ENCODE results near the gene KRTAP12-3. TPM values are rescaled to one million over a fixed set of nuclear protein-coding genes. Genes with fewer than 3 reads are reported as not detected.

Gene KRTAP12-3
- polyA plus RNA-seq, 1 experiment: not detected

DNA sequence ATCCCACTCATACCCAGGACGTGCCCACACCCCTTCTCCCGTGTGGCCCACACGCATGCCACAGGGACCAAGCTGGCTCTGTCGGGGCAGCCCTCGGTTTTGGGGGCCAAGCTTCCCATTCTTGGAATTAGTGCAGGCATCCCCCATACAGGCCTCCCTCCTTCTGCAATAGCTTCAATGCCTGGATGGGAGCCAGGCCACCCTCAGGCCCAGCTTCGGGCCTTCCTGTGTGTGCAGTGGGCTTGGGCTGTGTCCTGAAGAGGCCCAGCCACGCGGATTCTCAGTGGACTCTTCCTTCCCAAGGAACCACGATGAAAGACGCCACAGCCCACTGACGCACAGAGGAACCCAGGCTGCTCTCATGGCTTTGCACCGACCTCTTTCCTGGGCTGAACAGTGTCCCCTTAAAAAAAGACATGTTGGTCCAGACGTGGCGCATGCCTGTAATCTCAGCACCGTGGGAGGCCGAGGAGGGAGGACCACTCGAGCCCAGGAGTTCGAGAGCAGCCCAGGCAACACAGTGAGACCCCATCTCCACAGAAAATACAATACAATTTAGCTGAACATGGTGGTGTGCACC is 8.1 kb upstream of the KRTAP12-3 start:
- TF ChIP-seq, protein P1, sequence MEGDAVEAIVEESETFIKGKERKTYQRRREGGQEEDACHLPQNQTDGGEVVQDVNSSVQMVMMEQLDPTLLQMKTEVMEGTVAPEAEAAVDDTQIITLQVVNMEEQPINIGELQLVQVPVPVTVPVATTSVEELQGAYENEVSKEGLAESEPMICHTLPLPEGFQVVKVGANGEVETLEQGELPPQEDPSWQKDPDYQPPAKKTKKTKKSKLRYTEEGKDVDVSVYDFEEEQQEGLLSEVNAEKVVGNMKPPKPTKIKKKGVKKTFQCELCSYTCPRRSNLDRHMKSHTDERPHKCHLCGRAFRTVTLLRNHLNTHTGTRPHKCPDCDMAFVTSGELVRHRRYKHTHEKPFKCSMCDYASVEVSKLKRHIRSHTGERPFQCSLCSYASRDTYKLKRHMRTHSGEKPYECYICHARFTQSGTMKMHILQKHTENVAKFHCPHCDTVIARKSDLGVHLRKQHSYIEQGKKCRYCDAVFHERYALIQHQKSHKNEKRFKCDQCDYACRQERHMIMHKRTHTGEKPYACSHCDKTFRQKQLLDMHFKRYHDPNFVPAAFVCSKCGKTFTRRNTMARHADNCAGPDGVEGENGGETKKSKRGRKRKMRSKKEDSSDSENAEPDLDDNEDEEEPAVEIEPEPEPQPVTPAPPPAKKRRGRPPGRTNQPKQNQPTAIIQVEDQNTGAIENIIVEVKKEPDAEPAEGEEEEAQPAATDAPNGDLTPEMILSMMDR (IDR thresholded peaks at IDR 0.05; ENCODE audit: low read depth, low read length): no peak
- H3K4me3 ChIP-seq (ENCODE audit: low read depth, low read length): no peak overlapping the region
- ChIA-PET POLR2A (no interaction called here), CTCF (no interaction called here)
- no peak for DNase-seq (ENCODE audit: low read depth, low spot score)
- H3K27me3 ChIP-seq (ENCODE audit: control insufficient read depth, insufficient read depth, low read length): no peaks in the 10 kb centered on the region
- H3K27ac ChIP-seq (ENCODE audit: low read depth, low read length): no peak overlapping the region
- peaks cover 62% of the 10 kb centered on the region for H3K9me3 ChIP-seq (ENCODE audit: control insufficient read depth, insufficient read depth, low read length)

DNA sequence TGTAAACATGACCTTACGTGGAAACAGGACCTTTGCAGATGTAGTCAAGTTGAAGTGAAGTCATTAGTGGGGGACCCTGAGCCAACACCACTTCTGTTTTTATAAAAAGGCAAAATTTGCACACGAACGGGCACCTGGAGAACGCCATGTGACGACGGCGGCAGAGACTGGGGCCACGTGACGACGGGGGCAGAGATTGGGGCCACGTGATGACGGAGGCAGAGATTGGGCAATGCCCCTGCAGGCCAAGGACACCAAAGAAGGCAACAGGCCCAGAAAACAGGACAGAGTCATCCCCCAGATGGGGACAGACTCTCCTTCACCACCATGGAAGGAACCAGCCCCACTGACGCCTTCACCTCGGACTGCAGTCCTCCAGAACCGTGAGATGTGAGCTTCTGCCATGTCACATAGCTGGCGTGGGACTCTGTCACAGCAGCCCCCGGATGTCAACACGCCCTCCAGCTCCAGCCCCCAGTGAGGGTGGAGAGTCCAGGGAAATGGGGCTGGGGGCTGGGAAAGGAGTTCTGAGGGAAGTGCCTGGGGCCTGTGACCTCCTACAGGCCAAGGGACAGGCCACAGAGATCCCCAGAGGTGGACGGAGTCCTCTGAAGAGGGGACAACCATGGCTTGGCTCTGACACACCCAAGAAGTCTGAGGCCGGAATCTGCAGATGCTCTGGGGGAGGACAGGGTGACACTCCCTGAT is 7.3 kb upstream of the KRTAP12-3 start:
- H3K27me3 ChIP-seq (ENCODE audit: control insufficient read depth, insufficient read depth, low read length): no peaks in the 10 kb centered on the region
- no peak for DNase-seq (ENCODE audit: low read depth, low spot score)
- ChIA-PET CTCF (no interaction called here), POLR2A (no interaction called here)
- peaks cover 59% of the 10 kb centered on the region for H3K9me3 ChIP-seq (ENCODE audit: control insufficient read depth, insufficient read depth, low read length)
- TF ChIP-seq, protein P1 (IDR thresholded peaks at IDR 0.05; ENCODE audit: low read depth, low read length): no peak
- no peak overlapping the region for H3K27ac ChIP-seq (ENCODE audit: low read depth, low read length)
- no peak overlapping the region for H3K4me3 ChIP-seq (ENCODE audit: low read depth, low read length)

DNA sequence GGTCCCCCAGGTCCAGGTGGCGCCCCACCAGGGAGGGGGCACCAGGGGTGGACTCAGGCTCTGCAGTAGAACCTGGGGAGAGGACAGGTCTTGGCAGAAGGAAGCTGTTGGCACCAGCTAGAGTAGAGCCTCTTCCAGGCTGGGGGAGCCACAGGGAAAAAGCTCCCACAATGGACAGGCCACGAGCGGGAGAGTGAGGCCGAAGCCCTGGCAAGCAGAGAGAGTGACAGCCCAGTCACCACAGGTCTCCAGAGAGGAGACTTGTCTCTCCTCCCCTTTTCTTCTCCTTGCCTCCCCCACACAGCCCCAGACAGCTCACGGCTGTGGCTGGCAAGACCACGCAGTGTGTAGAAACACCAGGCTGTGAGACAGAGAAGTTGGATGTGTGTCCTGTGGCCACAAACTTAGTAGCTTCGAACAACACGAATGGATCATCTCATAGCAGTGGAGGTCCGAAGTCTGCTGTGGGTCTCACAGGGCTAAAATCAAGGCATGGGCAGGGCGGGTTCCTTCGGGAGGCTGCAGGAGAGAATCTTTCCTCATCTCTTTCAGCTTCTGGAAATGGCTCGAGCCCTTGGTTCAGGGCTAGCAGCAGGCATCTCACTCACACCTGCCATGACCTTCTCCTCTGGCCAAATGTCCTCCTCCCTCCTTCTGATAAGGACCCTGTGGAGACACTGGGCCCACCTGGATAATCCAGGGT is 6.6 kb upstream of the KRTAP12-3 start:
- CTCF ChIA-PET: no interaction called here

DNA sequence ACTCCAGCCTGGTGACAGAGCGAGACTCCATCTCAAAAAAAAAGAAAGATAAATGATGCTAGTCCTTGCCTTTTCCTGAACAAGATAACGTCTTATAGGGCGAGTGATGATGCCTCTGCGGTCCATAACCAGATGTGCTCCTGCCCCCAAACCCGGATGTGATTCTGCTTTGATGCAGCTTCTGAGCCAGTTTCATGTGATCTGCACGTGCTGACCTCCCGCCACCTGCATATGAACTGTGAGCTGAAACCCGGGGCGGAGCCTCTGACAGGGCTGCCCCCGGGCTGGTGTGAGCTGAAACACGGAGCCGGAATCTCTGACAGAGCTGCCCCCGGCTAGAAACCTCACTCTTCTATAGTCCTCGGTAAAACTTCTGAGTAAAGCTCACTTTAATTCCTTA is 4.6 kb upstream of the KRTAP12-3 start:
- Histone ChIP-seq H3K9me3 (ENCODE audit: control insufficient read depth, insufficient read depth, low read length) (peaks cover 44% of the 10 kb centered on the region), H3K27me3 (ENCODE audit: control insufficient read depth, insufficient read depth, low read length) (no peaks in the 10 kb centered on the region), H3K4me3 (ENCODE audit: low read depth, low read length) (no peak overlapping the region), H3K27ac (ENCODE audit: low read depth, low read length) (no peak overlapping the region)
- POLR2A ChIA-PET: no interaction called here
- TF ChIP-seq, protein P1 (IDR thresholded peaks at IDR 0.05; ENCODE audit: low read depth, low read length): no peak
- CTCF ChIA-PET: no interaction called here
- DNase-seq (ENCODE audit: low read depth, low spot score): no peak

More for the DNA sequence above, 6.6 kb upstream of the KRTAP12-3 start:
- H3K27me3 ChIP-seq (ENCODE audit: control insufficient read depth, insufficient read depth, low read length): no peaks in the 10 kb centered on the region
- TF ChIP-seq, protein P1 (IDR thresholded peaks at IDR 0.05; ENCODE audit: low read depth, low read length): no peak
- no peak for DNase-seq (ENCODE audit: low read depth, low spot score)
- H3K4me3 ChIP-seq (ENCODE audit: low read depth, low read length): no peak overlapping the region
- no peak overlapping the region for H3K27ac ChIP-seq (ENCODE audit: low read depth, low read length)
- H3K9me3 ChIP-seq (ENCODE audit: control insufficient read depth, insufficient read depth, low read length): peaks cover 55% of the 10 kb centered on the region
- POLR2A ChIA-PET: no interaction called here
